Nucleus accumbens (tissue), 56 donors: Measurements from ENCODE around the gene KLRF2.

Experiments
- DNase-seq, 56 donors: peaks; one replicate each; lab custom pipeline; 2025; lab: John Stamatoyannopoulos, UW

The KLRF2 gene

DNA sequence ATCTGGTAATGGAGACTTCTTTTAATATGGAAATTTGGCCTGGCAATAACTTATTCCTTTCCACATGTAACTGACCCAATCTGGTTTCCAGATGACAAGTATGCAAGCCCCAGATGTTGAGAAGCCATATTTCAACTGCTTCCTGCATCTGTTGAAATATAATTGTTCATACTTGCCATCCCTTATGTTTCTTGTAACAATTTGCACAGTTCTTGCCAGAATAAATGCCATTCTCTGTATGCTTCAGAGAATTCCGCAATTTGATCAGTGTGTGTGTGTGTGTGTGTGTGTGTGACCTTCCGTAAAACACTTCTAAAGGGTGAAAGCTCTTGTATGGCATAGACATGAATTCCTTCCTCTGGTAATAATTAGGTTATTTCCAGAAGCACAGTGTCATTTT is 52.7 kb downstream of the KLRF2 start:
- DNase-seq, result no peak

DNA sequence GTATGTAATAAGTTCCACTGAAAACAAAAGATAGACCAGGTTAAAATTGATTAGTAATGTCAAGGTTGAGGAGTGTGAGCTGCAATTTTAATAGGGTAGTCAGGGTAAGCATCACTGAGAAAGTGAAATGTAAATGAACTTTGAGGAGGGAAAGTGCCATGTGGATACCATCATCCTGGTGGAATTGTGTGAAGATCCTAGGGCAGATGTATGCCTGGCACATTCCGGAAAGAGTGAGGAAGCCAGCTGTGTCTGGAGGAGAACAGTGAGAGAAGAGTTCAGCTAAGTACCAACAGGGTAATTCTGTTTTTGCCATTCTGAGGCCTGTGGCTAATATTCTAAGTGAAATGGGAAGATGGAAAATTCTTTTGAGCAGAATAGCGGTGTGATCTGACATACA is 53.7 kb downstream of the KLRF2 start:
- no peak for DNase-seq

DNA sequence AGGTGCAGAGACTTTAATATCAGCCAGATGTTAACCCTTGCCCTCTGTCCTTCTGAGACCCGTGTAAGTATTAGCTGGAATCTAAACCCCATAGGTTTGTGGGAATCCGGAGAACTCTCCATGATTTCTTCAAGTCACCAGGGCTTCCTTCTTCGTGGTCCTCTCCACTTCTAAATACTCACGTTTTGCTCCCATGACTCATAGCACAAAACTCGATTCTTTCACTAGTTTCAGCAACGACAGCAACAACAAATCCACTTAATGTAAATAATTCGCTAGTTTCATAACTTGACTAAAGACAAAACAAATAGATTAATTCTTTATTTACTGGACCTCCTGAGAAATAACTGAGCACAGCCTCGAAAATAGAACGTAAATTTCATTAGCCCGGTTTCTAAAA is 55.3 kb downstream of the KLRF2 start:
- DNase-seq, result no peak

DNA sequence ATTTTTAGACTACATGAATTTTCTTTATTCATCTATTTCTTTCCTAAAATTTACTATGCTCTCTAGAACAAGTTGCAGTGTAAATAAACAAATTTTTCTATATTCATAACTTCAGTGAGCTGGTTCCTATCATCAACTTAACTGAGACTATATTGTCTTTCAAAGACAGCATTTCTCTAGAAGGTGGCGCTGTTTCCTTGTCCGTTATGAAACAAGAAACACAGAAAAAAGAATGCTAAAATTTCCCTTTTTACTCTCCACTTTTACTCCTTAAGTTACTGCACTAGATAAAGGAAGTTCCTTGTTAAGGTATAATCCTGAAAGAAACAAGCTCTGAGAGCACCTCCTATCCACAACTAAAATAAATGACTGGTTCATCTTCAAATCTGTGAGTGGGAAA is 59.1 kb downstream of the KLRF2 start:
- peak in 1 of 56 donors; percentile 1 for DNase-seq

DNA sequence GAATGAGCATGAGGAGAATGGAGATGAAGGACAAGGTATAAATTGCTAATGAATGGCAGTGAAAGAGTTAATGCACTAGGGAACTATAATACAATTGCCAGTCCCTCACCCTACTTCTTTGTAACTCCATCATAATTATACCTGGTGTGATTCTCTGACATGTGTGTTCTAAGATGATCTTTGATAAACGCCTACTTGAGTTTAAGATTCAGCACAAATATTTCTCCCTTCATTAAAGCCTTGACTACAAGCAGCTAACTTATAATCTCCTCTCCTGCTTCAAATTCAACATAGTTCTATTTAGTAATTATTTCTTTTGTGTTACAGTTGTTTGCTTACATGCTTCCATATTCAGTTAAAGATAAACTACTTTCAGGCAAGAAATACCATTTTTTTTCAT is 60.5 kb downstream of the KLRF2 start:
- DNase-seq, result no peak

DNA sequence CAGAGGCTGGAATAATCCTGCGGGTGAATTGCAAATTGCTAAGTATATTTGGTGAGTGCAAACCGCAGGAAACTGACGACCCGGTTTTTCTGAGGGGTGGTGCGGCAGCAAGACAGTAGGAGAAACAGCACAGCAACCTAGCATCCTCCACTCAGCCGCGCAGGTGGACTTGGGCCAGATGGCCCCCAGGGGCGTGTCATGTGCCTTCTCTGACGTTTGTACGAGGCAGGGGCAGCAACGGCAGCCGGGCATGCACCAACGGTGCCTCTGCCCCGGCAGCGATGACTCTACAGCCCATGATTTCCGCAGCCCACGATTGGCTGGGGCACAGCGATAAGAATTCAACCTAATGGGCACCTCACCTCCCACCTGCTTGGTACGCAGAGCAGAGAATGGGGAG is 62.0 kb downstream of the KLRF2 start:
- peak in 12 of 56 donors; percentile 1 to 65 (median 28) for DNase-seq

DNA sequence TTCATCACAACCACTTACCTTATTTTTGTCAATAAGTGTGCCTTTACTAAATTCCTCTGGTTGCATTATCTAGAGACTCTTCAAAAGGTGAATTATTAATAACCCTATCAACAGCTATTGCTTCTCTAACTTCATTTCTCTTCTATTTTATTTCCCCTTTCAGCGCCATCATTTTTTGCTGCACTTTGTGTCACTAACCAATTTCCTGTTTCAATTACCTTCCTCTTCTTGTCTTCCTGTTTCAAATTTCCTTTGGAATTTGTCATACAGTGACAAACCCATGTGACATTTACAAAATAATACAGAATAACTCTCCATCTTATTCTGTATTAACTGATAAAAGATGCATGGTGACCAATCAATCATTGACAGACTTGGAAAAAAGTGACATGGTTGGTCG is 63.1 kb downstream of the KLRF2 start:
- no peak for DNase-seq
